AG04450 (cell line): ENCODE results near the gene USP2. TPM values are rescaled to one million over a fixed set of nuclear protein-coding genes. Genes with fewer than 3 reads are reported as not detected.

ENCODE experiments used
- CTCF ChIA-PET: fragments of 300-600, 350-600 bp; formaldehyde crosslinking; extraction: SDS; loops from one replicate; lab custom pipeline; 2022; ENCODE audit warnings: antibody characterized with exemption, inconsistent platforms; lab: Charles Lee
- POLR2A ChIA-PET: fragments of 350-600 bp; formaldehyde crosslinking; extraction: SDS; loops from one replicate; lab custom pipeline; 2021; ENCODE audit warnings: antibody characterized with exemption, inconsistent platforms; lab: Yijun Ruan, JAX
- DNase-seq: peaks from one replicate; pipeline ENCODE4 v3.0.0-alpha.2; 2011; ENCODE audit warnings: low read depth, low spot score
- H3K27ac ChIP-seq: one replicate; pipeline ENCODE4 v1.5.1; 2012; ENCODE audit warnings: low read depth, low read length, control low read depth
- H3K27me3 ChIP-seq: one replicate; pipeline ENCODE4 v1.6.0; 2012; ENCODE audit warnings: low read length; ENCODE audit not compliant: control insufficient read depth, insufficient read depth
- H3K4me3 ChIP-seq: 2 replicates; pipeline ENCODE4 v1.5.1; 2011; ENCODE audit warnings: mild to moderate bottlenecking, low read depth, low read length, control low read depth
- H3K9me3 ChIP-seq: 2 replicates; pipeline ENCODE4 v1.5.1; 2012; ENCODE audit warnings: low read length; ENCODE audit not compliant: control insufficient read depth, insufficient read depth
- polyA plus RNA-seq: library from polyadenylated mRNA; depleted of rRNA; stranded (reverse); fragments of >200 nt; gene quantifications from 2 replicates; pipeline ENCODE4 v1.2.3, GENCODE V29; 2011
- TF ChIP-seq, protein P1 (sequence below): IDR thresholded peaks from 2 replicates; pipeline ENCODE4 v1.5.1; 2011; ENCODE audit warnings: low read depth, low read length, control low read depth, inconsistent platforms

The USP2 gene
- polyA plus RNA-seq, 1 experiment = 0.32 TPM

- ChIA-PET CTCF (interaction anchor here (1.3 to 2.4 kb wide), 5 partner anchors 8 to 128 kb away, joined by 3 to 31 read pairs (median 7); partner anchors contain the start of gene USP2), POLR2A (interaction anchor here (0.6 kb wide), 1 partner anchor 122 kb away, joined by 4 read pairs; no protein-coding TSS in a partner anchor)
- H3K9me3 ChIP-seq = no peaks in the 10 kb centered on the region
- peaks cover 56% of the 10 kb centered on the region for H3K27me3 ChIP-seq
- no peak for DNase-seq
- H3K27ac ChIP-seq = no peak overlapping the region
- H3K4me3 ChIP-seq = no peak overlapping the region
- TF ChIP-seq, protein P1, sequence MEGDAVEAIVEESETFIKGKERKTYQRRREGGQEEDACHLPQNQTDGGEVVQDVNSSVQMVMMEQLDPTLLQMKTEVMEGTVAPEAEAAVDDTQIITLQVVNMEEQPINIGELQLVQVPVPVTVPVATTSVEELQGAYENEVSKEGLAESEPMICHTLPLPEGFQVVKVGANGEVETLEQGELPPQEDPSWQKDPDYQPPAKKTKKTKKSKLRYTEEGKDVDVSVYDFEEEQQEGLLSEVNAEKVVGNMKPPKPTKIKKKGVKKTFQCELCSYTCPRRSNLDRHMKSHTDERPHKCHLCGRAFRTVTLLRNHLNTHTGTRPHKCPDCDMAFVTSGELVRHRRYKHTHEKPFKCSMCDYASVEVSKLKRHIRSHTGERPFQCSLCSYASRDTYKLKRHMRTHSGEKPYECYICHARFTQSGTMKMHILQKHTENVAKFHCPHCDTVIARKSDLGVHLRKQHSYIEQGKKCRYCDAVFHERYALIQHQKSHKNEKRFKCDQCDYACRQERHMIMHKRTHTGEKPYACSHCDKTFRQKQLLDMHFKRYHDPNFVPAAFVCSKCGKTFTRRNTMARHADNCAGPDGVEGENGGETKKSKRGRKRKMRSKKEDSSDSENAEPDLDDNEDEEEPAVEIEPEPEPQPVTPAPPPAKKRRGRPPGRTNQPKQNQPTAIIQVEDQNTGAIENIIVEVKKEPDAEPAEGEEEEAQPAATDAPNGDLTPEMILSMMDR = no peak
These were observed 34.2 kb downstream of the USP2 start for GRCh38 chr11:119347242-119347641.

DNA sequence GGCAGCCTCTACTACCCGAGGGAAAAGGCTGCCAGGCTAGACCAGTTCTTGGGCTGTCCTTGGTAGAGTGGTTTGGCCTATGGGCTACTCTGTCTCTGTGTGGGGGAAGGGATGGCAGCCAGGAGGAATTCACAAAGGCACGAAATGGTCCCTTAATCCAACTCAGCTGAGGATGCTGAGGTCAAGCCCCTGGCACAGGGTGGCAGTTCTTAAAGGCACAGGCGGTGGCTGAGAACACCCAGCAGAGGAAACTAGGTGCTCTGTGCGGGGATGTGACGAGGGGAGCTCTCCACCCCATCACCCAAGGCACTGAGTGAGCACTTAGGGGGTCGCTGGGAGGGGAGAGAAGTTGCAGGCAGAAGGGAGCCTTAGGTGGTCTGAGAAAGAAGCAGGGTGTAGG, 34.9 kb downstream of the USP2 start, which contains the start of gene MFRP:
MFRP (minus strand) TSS at position 101 of the 400 bp plus-strand sequence. CDS start 192 bp downstream, outside the sequence.
- Histone ChIP-seq H3K27me3 (peaks cover 52% of the 10 kb centered on the region), H3K4me3 (no peak within 1 kb of the TSS), H3K27ac (no peak within 1 kb of the TSS), H3K9me3 (no peaks in the 10 kb centered on the region)
- TF ChIP-seq, protein P1 = no peak
- DNase-seq = no peak
- POLR2A ChIA-PET = no interaction called here
- CTCF ChIA-PET = no interaction called here

DNA sequence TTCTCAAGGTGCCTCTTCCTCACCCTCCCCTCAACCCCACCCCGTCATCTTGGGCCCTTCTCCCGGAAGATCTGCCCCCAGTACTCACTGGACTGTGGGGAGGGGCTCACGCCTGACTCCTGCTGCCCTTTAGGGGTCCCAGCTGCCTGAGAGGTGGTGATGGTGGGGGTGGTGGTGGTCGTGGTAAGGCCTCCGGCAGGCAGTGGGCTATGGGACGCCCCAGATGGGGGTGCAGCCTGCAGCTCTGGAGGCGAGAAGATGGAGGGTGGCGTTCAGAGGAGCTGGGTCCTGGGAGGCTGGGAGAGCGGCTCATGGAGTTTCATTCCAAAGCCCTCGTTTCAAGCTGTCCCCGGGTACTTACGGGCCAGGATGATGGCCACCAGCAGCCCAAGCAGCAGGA, 35.8 kb downstream of the USP2 start:
- Histone ChIP-seq H3K27me3 (peaks cover 49% of the 10 kb centered on the region), H3K27ac (no peak overlapping the region), H3K9me3 (no peaks in the 10 kb centered on the region), H3K4me3 (no peak overlapping the region)
- TF ChIP-seq, protein P1 = no peak
- ChIA-PET POLR2A (no interaction called here), CTCF (interaction anchor here (1.0 kb wide), 1 partner anchor 29 kb away, joined by 3 read pairs; no protein-coding TSS in a partner anchor)
- no peak for DNase-seq

DNA sequence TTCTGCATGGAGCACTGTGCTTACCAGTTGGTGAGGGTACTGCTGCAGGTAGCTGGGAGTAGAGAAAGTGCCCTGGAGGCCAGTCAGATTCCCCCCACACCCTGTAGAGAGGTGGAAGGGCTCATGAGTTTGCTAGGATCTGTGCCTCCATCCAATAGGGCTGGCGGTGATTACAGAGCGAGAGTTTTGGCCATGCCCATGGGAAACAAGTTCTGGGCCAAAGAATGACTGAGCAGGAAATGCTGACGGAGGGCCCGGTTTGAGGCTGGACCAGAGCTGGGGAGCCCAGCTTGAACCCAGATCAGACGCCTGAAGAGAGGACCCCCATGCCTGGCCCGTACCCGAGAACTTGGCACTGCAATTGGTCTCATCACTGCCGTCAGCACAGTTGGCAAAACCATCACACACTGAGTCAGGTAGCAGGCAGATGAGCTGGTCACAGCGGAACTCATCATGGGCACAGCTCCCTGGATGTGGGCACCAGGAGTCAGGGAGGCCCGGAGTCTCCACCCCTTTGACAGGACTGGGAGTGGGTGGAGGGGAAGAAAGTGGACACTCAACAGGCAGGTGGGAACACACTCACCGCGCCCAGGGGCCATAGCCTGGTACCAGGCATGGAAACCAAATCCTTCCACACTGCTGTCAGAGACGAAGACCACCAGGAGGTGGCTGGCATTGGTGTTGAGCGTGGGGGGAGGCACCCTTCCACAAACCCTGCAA, 37.0 kb downstream of the USP2 start:
- TF ChIP-seq, protein P1 = no peak
- no peak overlapping the region for H3K27ac ChIP-seq
- ChIA-PET POLR2A (no interaction called here), CTCF (interaction anchor here (1.9 kb wide), 1 partner anchor 12 kb away, joined by 13 read pairs; no protein-coding TSS in a partner anchor)
- no peaks in the 10 kb centered on the region for H3K9me3 ChIP-seq
- peaks cover 40% of the 10 kb centered on the region for H3K27me3 ChIP-seq
- no peak for DNase-seq
- no peak overlapping the region for H3K4me3 ChIP-seq

DNA sequence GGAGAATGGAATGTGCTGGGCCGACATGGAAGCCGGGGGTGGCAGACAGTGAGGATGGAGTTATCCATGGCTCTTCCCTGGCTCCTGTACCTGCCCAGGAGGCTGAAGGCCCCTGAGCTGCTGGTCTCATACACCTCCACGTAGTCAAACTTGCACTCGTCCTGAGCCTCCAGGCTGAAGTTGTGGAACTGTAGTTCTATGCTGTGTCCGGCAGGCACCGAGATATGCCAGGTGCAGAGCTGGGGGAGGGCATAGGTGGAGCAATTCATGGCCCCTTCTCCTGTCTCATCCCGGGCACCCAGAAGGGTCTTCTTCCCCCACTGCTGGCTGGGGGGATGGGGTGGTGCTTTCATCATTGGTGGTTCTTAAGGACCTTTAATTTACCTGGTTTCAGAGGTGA, 37.8 kb downstream of the USP2 start:
- no peak overlapping the region for H3K27ac ChIP-seq
- no peak for DNase-seq
- TF ChIP-seq, protein P1 = no peak
- H3K27me3 ChIP-seq = peaks cover 40% of the 10 kb centered on the region
- POLR2A ChIA-PET = interaction anchor here (0.9 kb wide), 1 partner anchor 17 kb away, joined by 3 read pairs; no protein-coding TSS in a partner anchor
- CTCF ChIA-PET = interaction anchor here (1.9 kb wide), 1 partner anchor 12 kb away, joined by 13 read pairs; no protein-coding TSS in a partner anchor
- H3K4me3 ChIP-seq = no peak overlapping the region
- H3K9me3 ChIP-seq = no peaks in the 10 kb centered on the region
